NCI-H1436 (cell line): ENCODE results near the gene CACNA1B.
"Not testable (repeated sequence)": the region's sequence is repeated elsewhere in the genome, so short reads cannot be mapped to it uniquely, and the experiment has no call there.

Experiments
- DNase-seq: peaks from one replicate; lab custom pipeline; 2025; lab: John Stamatoyannopoulos, UW

The CACNA1B gene

GRCh38 chr9:138073408-138073807 is 195.8 kb downstream of the CACNA1B start:
- DNase-seq = no peak

GRCh38 chr9:138073808-138074207 is 196.2 kb downstream of the CACNA1B start:
- no peak for DNase-seq

GRCh38 chr9:138074516-138074915 is 196.9 kb downstream of the CACNA1B start:
- DNase-seq = no peak

- DNase-seq = no peak
Observed at GRCh38 chr9:138075496-138075895, 197.9 kb downstream of the CACNA1B start.

- no peak for DNase-seq
Observed at GRCh38 chr9:138075961-138076649, 198.5 kb downstream of the CACNA1B start.

GRCh38 chr9:138076650-138077009 is 199.0 kb downstream of the CACNA1B start:
- DNase-seq = no peak

- no peak for DNase-seq
Observed at GRCh38 chr9:138077126-138077525, 199.5 kb downstream of the CACNA1B start.

GRCh38 chr9:138077898-138078540 is 200.4 kb downstream of the CACNA1B start:
- no peak for DNase-seq

GRCh38 chr9:138078846-138079245 is 201.3 kb downstream of the CACNA1B start:
- no peak for DNase-seq

- no peak for DNase-seq
Observed at GRCh38 chr9:138080979-138081378, 203.4 kb downstream of the CACNA1B start.

- DNase-seq = no peak
Observed at GRCh38 chr9:138082918-138083636, 205.5 kb downstream of the CACNA1B start.

GRCh38 chr9:138083873-138084272 is 206.3 kb downstream of the CACNA1B start:
- DNase-seq = no peak

- no peak for DNase-seq
Observed at GRCh38 chr9:138085568-138085967, 208.0 kb downstream of the CACNA1B start.

- DNase-seq = not testable (repeated sequence)
Observed at GRCh38 chr9:138092057-138092456, 214.5 kb downstream of the CACNA1B start.

- DNase-seq = no peak
Observed at GRCh38 chr9:138094028-138094427, 216.4 kb downstream of the CACNA1B start.

- no peak for DNase-seq
Observed at GRCh38 chr9:138095813-138096518, 218.4 kb downstream of the CACNA1B start.

GRCh38 chr9:138096519-138096845 is 218.9 kb downstream of the CACNA1B start:
- no peak for DNase-seq

GRCh38 chr9:138097501-138097991 is 220.0 kb downstream of the CACNA1B start:
- DNase-seq = no peak

GRCh38 chr9:138098116-138098907 is 220.7 kb downstream of the CACNA1B start:
- no peak for DNase-seq

GRCh38 chr9:138098908-138099791 is 221.6 kb downstream of the CACNA1B start:
- DNase-seq = no peak
